Measurements from ENCODE around the gene LNP1.
A peak's percentile ranks its signal among the peaks of the same experiment; 100 is the strongest.

The LNP1 gene

DNA sequence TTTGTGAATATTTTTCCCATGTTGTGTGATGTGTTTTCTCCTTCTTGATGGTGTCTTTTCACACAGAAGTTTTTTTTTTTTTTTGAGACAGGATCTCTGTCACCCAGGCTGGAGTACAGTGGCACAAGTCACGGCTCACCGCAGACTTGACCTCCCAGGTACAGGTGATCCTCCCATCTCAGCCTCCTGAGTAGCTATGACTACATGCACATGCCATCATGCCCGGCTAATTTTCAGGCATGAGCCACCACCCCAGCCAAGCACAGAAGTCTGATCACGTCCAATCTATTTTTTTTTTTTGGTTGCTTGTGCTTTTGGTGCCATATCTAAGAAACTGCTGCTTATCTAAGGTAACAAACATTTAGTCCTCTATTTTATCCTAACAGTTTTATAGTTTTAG, 25.0 kb upstream of the LNP1 start:
- DNase-seq (ENCODE audit: low spot score): no peak
- no peak overlapping the region for H3K27ac Mint-ChIP-seq
- peaks cover 46% of the 10 kb centered on the region for H3K36me3 Mint-ChIP-seq (ENCODE audit: low read depth)
- no peaks in the 10 kb centered on the region for H3K9me3 Mint-ChIP-seq
- no peak overlapping the region for H3K4me3 Mint-ChIP-seq
- peaks cover 3% of the 10 kb centered on the region for H3K4me1 Mint-ChIP-seq (ENCODE audit: low read depth)
- no peaks in the 10 kb centered on the region for H3K27me3 Mint-ChIP-seq (ENCODE audit: low read depth)

DNA sequence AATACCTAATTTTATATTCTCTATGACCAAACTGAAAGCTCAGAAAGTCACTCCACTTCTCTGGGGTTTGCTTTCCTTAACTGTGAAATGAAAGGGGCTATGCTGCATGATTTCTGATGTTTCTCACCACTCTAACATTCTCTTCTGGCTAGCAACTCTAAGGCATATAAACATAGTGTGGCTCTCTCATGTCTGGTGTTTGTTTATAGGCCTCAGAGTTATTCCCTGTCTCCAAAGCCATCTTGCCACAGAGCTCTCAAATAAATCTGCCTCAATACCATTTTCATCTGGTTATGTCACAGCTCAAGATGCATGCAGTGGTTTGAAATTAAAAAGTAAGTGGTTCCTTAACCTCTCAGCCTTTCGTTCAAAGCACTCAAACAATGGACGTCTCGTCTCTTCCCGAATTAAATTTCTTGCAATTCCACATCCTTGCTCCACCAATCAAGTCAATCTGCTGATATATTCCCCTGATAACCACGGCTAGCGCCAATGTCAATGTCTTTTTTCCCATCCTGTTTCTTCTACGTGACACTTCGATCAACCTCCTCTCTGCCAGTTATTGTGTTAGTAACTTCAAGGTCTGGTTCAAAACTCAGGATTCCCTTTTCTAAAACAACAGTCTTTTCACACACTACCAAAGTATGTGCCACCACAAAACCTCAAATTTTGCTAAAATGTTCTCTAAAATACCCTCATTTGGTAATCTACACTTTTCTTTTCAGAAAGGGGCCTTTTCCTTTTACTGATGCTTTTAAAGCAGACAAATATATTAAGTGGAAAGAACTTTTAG, 16.4 kb upstream of the LNP1 start:
- Mint-ChIP-seq H3K27ac (peak overlapping the region; percentile 3), H3K4me3 (no peak overlapping the region), H3K9me3 (peaks cover 15% of the 10 kb centered on the region), H3K36me3 (ENCODE audit: low read depth) (peaks cover 43% of the 10 kb centered on the region), H3K4me1 (ENCODE audit: low read depth) (peaks cover 8% of the 10 kb centered on the region), H3K27me3 (ENCODE audit: low read depth) (no peaks in the 10 kb centered on the region)
- no peak for DNase-seq (ENCODE audit: low spot score)

DNA sequence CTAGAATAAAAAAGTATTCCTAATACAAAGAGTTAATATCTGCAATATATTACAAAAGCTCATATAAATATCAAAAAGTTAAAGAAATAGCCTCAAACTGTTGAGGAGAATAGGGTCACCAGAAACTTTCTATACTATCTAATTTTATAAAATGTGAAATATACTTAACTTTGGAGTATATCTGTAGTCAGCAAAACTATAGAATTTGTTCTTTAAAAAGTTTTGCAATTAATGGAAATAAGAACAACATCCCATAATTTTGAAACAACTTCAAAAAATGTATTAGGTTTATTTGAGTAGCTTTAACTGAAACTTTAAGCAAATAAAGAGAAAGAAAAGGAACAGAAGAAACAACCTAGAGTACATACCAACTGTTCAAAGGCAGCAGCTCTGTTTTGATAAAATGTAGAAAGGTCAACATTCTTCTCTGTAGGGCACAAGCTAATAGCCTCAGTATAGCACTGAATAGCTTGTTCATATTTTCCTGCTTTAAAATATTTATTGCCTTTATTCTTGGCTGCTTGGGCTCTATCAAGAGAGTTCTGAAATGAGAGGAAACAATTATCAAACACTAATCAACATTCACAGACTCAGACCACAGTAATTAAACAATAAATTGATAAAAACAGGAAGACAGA, 14.8 kb upstream of the LNP1 start:
- no peak overlapping the region for H3K27ac Mint-ChIP-seq
- H3K27me3 Mint-ChIP-seq (ENCODE audit: low read depth): no peaks in the 10 kb centered on the region
- H3K4me3 Mint-ChIP-seq: no peak overlapping the region
- peaks cover 36% of the 10 kb centered on the region for H3K36me3 Mint-ChIP-seq (ENCODE audit: low read depth)
- DNase-seq (ENCODE audit: low spot score): no peak
- peaks cover 6% of the 10 kb centered on the region for H3K4me1 Mint-ChIP-seq (ENCODE audit: low read depth)
- H3K9me3 Mint-ChIP-seq: peaks cover 15% of the 10 kb centered on the region

DNA sequence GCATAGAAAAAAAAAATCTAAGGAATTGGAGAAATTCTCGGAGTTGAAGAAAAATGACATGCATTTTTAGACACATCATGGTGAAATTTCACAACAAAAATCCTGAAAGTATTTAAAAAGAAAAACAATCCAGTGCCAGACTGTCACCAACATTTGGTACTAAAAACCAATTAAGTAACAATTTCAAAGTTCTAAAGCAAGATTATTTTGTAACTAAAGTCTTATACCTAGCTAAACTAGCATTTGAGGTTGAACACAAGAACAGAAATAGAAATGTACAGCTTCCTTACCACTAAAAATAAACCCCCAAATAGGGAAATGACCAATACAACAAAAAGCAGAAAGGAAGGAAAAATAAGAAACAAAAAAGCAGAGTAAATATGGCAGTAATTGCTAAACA, 12.3 kb upstream of the LNP1 start:
- Mint-ChIP-seq H3K27me3 (ENCODE audit: low read depth) (no peaks in the 10 kb centered on the region), H3K4me3 (no peak overlapping the region), H3K27ac (no peak overlapping the region), H3K36me3 (ENCODE audit: low read depth) (peaks cover 29% of the 10 kb centered on the region), H3K9me3 (peaks cover 15% of the 10 kb centered on the region), H3K4me1 (ENCODE audit: low read depth) (peaks cover 11% of the 10 kb centered on the region)
- no peak for DNase-seq (ENCODE audit: low spot score)

DNA sequence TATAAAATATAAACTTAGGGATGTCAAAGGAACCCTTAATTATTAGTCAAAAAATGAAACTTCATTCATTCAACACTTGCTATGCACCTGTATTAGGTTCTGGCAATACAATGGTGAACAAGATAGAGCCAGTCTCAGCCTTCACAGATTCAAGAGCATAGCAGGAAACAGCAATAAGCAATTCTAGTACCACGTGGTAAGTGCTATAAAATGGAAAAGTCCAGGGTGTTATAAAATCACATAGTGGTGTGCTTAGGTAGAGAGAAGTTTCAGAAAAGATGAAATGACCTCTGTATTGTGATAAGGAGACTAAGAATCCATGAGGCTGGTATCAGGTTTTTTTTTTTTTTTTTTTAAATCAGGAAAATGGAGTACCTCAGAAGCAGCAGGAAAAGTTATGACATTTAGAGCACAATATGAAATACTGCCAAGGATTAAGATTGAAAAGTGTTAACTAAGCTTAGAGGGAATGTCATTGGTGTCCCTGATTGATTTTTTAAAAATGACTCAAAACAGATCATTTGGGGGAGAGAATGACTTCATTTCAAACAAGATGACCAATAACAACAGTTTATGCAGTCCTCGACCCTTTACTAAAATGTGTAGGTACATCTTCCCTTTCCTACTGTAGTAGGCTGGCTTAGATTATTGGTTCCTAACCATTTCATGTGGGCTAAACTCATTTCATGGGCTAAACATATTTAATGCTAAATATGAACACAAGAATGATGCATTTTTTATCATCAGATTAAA, 5.5 kb upstream of the LNP1 start:
- no peaks in the 10 kb centered on the region for H3K27me3 Mint-ChIP-seq (ENCODE audit: low read depth)
- no peak overlapping the region for H3K4me3 Mint-ChIP-seq
- no peak for DNase-seq (ENCODE audit: low spot score)
- H3K9me3 Mint-ChIP-seq: no peaks in the 10 kb centered on the region
- H3K36me3 Mint-ChIP-seq (ENCODE audit: low read depth): peaks cover 12% of the 10 kb centered on the region
- H3K4me1 Mint-ChIP-seq (ENCODE audit: low read depth): peaks cover 33% of the 10 kb centered on the region
- H3K27ac Mint-ChIP-seq: no peak overlapping the region

DNA sequence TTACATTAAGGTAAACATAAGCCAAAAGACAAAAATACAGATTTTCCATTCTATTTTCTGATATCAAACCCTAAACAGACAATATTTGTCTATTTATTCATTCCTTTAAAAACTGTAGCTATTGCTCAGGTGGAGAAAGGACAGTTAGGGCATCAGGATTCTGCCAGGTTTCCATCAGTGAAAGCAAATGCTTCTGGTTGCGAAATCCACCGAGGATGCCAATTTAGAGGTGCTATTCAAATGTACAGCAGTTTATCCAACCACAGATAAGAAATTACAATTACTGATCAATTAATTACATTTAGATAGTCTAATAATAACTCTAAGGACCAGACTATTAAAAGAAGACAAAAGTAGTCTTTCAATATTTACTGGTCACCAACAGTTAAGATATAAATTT, 4.4 kb upstream of the LNP1 start:
- Mint-ChIP-seq H3K9me3 (no peaks in the 10 kb centered on the region), H3K36me3 (ENCODE audit: low read depth) (peaks cover 12% of the 10 kb centered on the region), H3K27me3 (ENCODE audit: low read depth) (no peaks in the 10 kb centered on the region), H3K4me3 (no peak overlapping the region), H3K27ac (no peak overlapping the region), H3K4me1 (ENCODE audit: low read depth) (peaks cover 35% of the 10 kb centered on the region)
- no peak for DNase-seq (ENCODE audit: low spot score)

DNA sequence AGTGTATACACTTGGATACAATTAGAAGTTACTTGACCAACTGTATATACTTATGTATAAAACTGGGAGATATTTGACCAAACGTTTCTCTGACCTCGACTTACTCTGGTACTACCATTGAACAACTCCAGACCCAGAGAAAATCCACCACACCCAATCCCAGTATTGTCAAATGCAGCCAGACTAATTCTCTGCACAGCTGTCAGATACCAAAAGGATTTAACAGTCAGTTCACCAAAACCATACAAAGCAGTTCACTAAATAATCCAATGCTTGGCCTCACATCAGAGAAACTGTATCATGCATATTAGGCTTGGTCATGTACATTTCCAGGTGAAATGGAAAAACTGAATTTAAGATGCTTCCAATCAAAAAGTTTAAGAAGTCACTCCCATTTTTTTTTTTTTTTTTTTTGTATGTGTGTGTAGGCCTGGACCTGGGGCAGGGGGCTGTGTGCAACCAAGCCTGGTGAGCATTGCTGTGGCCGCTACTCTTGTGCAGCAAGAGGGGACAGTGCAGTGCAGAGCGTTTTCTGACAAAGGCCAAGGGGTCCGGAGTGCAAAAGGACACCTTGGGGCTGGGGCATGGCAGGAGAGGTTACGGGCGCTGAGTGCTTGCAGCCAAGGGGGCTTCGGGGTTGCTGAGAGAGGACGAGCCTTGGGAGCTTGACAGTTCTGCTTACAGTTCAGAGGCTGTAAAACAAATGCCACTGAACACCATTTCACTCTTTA, 1.8 kb upstream of the LNP1 start:
- Mint-ChIP-seq H3K27ac (peak overlapping the region; percentile 89), H3K4me1 (ENCODE audit: low read depth) (peaks cover 41% of the 10 kb centered on the region), H3K9me3 (peaks cover 3% of the 10 kb centered on the region), H3K27me3 (ENCODE audit: low read depth) (no peaks in the 10 kb centered on the region), H3K4me3 (peak overlapping the region; percentile 93), H3K36me3 (ENCODE audit: low read depth) (peaks cover 14% of the 10 kb centered on the region)
- DNase-seq (ENCODE audit: low spot score): no peak

DNA sequence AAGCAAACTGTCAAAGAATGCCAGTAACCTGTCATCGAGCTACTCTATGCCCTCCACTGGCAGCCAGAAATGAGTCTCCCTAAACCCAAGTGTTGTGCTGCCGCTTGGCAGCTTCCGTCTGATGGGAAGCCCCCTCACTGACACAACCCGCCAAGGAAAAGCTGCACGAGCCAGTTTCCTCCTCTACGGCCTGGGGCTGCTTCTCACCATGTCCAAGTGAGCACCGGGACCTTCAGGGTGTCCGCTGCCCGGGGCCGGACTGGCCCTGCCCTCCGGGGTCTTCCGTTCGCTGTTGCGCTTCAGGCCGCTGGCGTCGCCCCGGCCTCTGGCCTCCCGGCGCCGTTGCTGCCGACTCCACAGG, 940 bp upstream of the LNP1 start:
- H3K4me1 Mint-ChIP-seq (ENCODE audit: low read depth): peaks cover 41% of the 10 kb centered on the region
- H3K27me3 Mint-ChIP-seq (ENCODE audit: low read depth): no peaks in the 10 kb centered on the region
- H3K4me3 Mint-ChIP-seq: peak overlapping the region; percentile 93
- peak; percentile 42 for DNase-seq (ENCODE audit: low spot score)
- H3K27ac Mint-ChIP-seq: peak overlapping the region; percentile 89
- H3K9me3 Mint-ChIP-seq: peaks cover 4% of the 10 kb centered on the region
- H3K36me3 Mint-ChIP-seq (ENCODE audit: low read depth): peaks cover 15% of the 10 kb centered on the region

DNA sequence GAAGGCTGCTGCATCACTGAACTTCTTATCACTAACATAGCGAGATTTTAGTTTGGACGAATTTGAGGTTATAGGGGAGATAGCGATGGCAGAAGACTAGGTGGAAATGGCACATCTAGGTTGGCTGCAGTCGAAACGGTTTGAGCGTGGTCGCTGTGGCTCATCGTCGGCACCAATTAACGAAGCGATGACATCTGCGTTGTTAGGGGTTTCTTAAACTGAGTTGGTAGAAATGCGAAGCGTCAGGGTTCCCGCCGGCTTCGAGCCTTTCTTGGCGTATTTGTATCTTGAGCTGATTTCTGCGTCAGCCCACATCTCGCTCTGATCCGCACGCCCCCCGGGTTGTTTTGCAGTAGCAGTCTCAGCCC, 319 bp downstream of the LNP1 start:
- H3K4me1 Mint-ChIP-seq (ENCODE audit: low read depth): peaks cover 40% of the 10 kb centered on the region
- H3K9me3 Mint-ChIP-seq: peaks cover 9% of the 10 kb centered on the region
- no peak for DNase-seq (ENCODE audit: low spot score)
- peak overlapping the region; percentile 97 for H3K27ac Mint-ChIP-seq
- no peaks in the 10 kb centered on the region for H3K27me3 Mint-ChIP-seq (ENCODE audit: low read depth)
- peaks cover 17% of the 10 kb centered on the region for H3K36me3 Mint-ChIP-seq (ENCODE audit: low read depth)
- H3K4me3 Mint-ChIP-seq: peak overlapping the region; percentile 93

DNA sequence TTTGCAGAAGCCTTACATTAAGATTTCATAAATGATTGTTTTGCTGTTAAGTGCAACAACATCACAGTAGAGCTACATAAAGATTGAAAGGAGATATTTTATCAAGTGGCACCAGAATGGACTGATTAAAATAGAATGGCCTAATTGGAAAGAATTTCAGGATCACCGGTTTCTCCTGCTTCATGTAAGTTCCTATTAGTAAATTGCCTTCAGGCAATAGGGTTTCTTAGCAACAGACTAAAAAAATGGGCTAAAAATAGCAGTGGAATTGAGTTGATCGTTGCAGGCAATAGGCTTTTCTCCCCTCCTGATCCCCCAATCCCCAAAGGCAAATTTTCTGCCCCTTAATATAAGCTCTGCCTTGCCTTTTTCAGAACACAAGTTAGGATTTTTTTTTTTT, 917 bp downstream of the LNP1 start:
- H3K4me1 Mint-ChIP-seq (ENCODE audit: low read depth): peaks cover 36% of the 10 kb centered on the region
- H3K27ac Mint-ChIP-seq: peak overlapping the region; percentile 97
- H3K27me3 Mint-ChIP-seq (ENCODE audit: low read depth): no peaks in the 10 kb centered on the region
- H3K9me3 Mint-ChIP-seq: peaks cover 12% of the 10 kb centered on the region
- peak overlapping the region; percentile 93 for H3K4me3 Mint-ChIP-seq
- DNase-seq (ENCODE audit: low spot score): no peak
- peaks cover 20% of the 10 kb centered on the region for H3K36me3 Mint-ChIP-seq (ENCODE audit: low read depth)

DNA sequence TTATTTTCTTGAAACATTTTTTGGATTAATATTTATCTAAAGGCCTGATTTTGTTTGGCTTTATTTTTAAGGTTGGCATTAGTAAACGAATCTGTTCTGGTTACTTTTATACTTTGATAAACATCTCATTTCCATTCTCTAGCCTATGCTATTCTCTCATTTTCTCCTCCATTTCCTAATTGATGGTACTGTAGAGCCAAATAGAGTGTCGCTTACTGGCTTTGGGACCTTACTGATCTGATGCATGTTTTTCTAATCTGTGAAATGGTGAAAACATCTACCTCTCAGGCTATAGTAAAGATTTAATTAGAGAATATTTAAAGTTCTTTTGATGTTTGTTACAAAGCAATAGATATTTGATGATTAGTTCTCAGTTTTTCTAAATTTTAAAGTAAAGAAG, 1.6 kb downstream of the LNP1 start:
- H3K9me3 Mint-ChIP-seq: peaks cover 19% of the 10 kb centered on the region
- peaks cover 34% of the 10 kb centered on the region for H3K4me1 Mint-ChIP-seq (ENCODE audit: low read depth)

DNA sequence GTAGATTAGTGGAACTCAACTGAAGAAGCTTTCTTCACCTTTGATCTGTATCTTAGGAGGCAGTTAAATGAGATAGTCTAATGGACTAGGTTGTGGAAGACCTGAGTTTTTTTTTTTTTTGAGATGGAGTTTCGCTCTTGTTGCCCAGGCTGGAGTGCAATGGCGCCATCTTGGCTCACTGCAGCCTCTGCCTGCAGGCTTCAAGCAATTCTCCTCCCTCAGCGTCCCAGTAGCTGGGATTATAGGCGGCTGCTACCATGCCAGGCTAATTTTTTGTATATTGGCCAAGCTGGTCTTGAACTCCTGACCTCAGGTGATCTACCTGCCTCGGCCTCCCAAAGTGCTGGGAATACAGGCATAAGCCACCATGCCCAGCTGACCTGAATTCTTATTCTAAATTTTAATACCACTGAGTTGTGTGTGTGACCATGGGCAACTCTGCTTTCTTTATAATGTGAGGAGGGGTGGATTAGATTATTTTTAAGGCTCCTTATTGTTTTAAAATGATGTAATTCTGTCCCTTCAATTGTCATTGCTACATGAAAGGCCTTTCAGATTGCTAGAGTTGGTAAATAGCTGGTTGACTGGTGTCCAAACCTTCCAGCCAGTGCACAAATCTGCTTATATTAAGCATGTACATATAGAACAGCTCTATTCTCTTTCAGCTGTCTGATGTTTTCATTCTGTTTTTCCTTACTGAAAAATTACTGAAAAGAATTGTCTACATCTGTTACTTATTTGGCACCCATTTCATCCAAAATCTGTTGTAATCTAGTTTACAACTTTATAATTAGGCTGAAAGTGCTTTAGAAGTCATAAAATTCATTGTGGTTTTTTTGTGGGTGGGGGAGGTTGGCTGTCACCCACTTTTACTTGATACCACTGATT, 2.3 kb downstream of the LNP1 start:
- no peak overlapping the region for H3K27ac Mint-ChIP-seq
- peaks cover 31% of the 10 kb centered on the region for H3K4me1 Mint-ChIP-seq (ENCODE audit: low read depth)
- H3K9me3 Mint-ChIP-seq: peaks cover 21% of the 10 kb centered on the region
- peak overlapping the region; percentile 93 for H3K4me3 Mint-ChIP-seq
- DNase-seq (ENCODE audit: low spot score): no peak
- H3K27me3 Mint-ChIP-seq (ENCODE audit: low read depth): no peaks in the 10 kb centered on the region
- H3K36me3 Mint-ChIP-seq (ENCODE audit: low read depth): peaks cover 26% of the 10 kb centered on the region

More for the DNA sequence above, 1.6 kb downstream of the LNP1 start:
- Mint-ChIP-seq H3K4me3 (peak overlapping the region; percentile 93), H3K36me3 (ENCODE audit: low read depth) (peaks cover 25% of the 10 kb centered on the region), H3K27me3 (ENCODE audit: low read depth) (no peaks in the 10 kb centered on the region), H3K27ac (peak overlapping the region; percentile 97)
- DNase-seq (ENCODE audit: low spot score): no peak

DNA sequence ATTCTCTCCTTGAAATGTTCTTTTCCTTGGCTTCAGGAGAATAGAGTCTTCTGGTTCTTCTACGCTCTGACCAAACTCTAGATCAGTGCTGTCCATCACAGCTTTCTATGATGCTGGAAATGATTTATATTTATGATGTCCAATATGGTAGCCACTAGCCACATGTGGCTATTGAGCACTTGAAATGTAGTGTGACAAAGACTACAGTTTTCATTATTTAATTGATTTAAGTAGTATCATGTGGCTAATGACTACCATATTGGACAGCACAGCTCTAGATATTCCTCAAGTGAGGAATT, 2.9 kb downstream of the LNP1 start:
- H3K27ac Mint-ChIP-seq: no peak overlapping the region
- peaks cover 27% of the 10 kb centered on the region for H3K4me1 Mint-ChIP-seq (ENCODE audit: low read depth)

More for the DNA sequence above, 2.9 kb downstream of the LNP1 start:
- Mint-ChIP-seq H3K36me3 (ENCODE audit: low read depth) (peaks cover 27% of the 10 kb centered on the region), H3K27me3 (ENCODE audit: low read depth) (no peaks in the 10 kb centered on the region), H3K9me3 (peaks cover 21% of the 10 kb centered on the region), H3K4me3 (no peak overlapping the region)
- DNase-seq (ENCODE audit: low spot score): no peak

All from T-helper 2 cell treated with Interferon-gamma antibody and Interleukin-4, amounts not matched to agents 5 μg/mL and 100 μg/mL, for 36 hours (primary cell).